ENCODE data around the gene NGEF. TPM values are rescaled to one million over a fixed set of nuclear protein-coding genes. Genes with fewer than 3 reads are reported as not detected.
A peak's percentile ranks its signal among the peaks of the same experiment; 100 is the strongest.

Gene NGEF
- total RNA-seq, 1 experiment from 2014 or later: 3.9 TPM

DNA sequence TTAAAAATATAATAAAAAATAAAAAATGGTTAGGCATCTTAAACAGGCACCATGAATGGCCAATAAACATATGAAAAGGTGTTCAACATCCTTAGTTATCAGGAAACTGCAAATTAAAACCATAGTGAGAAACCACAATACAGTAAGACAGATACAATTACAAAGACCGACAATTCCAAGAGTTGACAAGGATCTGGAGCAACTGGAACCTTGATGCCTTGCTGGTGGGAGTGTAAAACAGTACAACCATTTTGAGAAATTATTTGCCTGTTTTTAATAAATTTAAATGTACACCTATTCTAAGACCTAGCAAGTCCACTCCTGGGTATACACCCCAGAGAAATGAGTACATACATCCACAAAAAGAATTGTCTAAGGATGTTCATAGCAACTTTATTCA, 49.1 kb downstream of the NGEF start:
- DNase-seq: no peak
- Histone ChIP-seq H3K4me3 (ENCODE audit: insufficient read depth, low read depth, low read length) (no peak overlapping the region), H3K27me3 (ENCODE audit: control insufficient read depth, insufficient read depth, low read length) (no peaks in the 10 kb centered on the region), H3K36me3 (replicated peaks; ENCODE audit: control insufficient read depth, insufficient read depth, low read length) (no peaks in the 10 kb centered on the region)

GRCh38 chr2:232960862-232961261, 52.2 kb downstream of the NGEF start:
- Histone ChIP-seq H3K4me3 (ENCODE audit: insufficient read depth, low read depth, low read length) (no peak overlapping the region), H3K27me3 (ENCODE audit: control insufficient read depth, insufficient read depth, low read length) (no peaks in the 10 kb centered on the region), H3K36me3 (replicated peaks; ENCODE audit: control insufficient read depth, insufficient read depth, low read length) (no peaks in the 10 kb centered on the region)
- DNase-seq: no peak

DNA sequence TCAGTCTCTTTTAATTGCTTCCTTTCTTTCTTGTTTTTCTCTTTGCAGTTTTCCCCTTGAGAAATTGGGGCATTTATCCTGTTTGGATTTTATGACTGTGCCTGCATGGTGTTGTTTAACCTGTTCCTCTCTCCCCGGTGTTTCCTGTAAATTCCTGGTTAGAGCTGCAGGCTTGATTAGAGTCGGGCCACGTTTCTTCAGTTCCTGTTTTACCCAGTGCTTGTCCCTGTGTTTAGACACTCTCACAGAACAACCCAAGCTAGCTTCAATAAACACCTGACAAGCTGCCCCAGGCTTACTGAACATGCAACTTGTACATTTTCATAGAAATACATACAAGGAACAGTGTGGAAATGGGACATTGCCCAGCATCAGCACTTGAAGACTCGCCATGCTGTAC, 53.9 kb downstream of the NGEF start:
- Histone ChIP-seq H3K27me3 (ENCODE audit: control insufficient read depth, insufficient read depth, low read length) (no peaks in the 10 kb centered on the region), H3K36me3 (replicated peaks; ENCODE audit: control insufficient read depth, insufficient read depth, low read length) (no peaks in the 10 kb centered on the region), H3K4me3 (ENCODE audit: insufficient read depth, low read depth, low read length) (no peak overlapping the region)
- DNase-seq: no peak

DNA sequence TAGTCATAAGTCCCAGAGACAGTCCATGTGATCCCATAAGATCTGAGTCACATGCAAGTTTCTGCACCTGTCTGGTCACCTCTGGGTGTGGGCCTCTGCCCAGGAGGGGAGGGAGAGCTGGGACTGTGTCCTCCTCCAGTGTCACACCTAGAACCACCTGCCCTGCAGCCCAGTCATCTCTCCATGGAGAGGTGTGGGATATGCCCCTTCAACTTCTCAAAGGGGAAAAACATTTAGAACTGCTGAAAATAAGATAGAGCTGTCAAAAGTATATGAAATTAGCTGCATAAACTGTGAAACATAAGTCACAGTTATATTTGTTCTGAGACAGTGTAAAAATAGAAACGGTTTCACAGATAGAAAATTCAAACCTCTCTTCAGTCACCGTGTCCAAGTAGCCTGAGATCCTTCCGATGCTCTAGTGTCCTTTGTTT, 55.4 kb downstream of the NGEF start:
- H3K4me3 ChIP-seq (ENCODE audit: insufficient read depth, low read depth, low read length): no peak overlapping the region

GRCh38 chr2:232955856-232956255, 57.2 kb downstream of the NGEF start:
- no peak overlapping the region for H3K4me3 ChIP-seq (ENCODE audit: insufficient read depth, low read depth, low read length)
- DNase-seq: no peak
- H3K36me3 ChIP-seq (replicated peaks; ENCODE audit: control insufficient read depth, insufficient read depth, low read length): no peaks in the 10 kb centered on the region
- H3K27me3 ChIP-seq (ENCODE audit: control insufficient read depth, insufficient read depth, low read length): no peaks in the 10 kb centered on the region

More for the DNA sequence above, 55.4 kb downstream of the NGEF start:
- no peak for DNase-seq
- no peaks in the 10 kb centered on the region for H3K27me3 ChIP-seq (ENCODE audit: control insufficient read depth, insufficient read depth, low read length)
- H3K36me3 ChIP-seq (replicated peaks; ENCODE audit: control insufficient read depth, insufficient read depth, low read length): no peaks in the 10 kb centered on the region

- no peaks in the 10 kb centered on the region for H3K27me3 ChIP-seq (ENCODE audit: control insufficient read depth, insufficient read depth, low read length)
- no peak overlapping the region for H3K4me3 ChIP-seq (ENCODE audit: insufficient read depth, low read depth, low read length)
- H3K36me3 ChIP-seq (replicated peaks; ENCODE audit: control insufficient read depth, insufficient read depth, low read length): no peaks in the 10 kb centered on the region
- DNase-seq: no peak
These were observed 58.4 kb downstream of the NGEF start for GRCh38 chr2:232954691-232955090.

- DNase-seq: no peak
- no peak overlapping the region for H3K4me3 ChIP-seq (ENCODE audit: insufficient read depth, low read depth, low read length)
- H3K36me3 ChIP-seq (replicated peaks; ENCODE audit: control insufficient read depth, insufficient read depth, low read length): no peaks in the 10 kb centered on the region
- no peaks in the 10 kb centered on the region for H3K27me3 ChIP-seq (ENCODE audit: control insufficient read depth, insufficient read depth, low read length)
These were observed 61.2 kb downstream of the NGEF start for GRCh38 chr2:232951891-232952290.

DNA sequence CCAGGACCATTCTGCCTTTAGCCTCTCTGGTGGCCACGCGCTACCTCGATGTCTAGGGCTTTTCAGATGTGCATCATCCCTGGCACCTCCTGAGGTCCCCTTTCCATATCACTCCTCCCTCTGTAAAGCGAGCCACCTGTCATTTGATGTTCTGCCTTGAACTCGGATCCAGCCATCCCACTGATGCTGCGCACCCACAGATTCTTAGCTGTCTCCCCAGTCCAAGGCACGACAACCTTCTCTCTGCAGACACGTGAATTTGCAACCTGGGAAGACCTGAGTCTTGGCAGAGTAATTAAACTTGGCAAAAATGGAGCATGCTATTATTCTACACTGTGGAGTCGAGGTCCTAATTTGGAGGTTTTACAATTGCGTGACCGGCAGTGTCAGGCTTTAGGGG, 61.9 kb downstream of the NGEF start:
- no peaks in the 10 kb centered on the region for H3K27me3 ChIP-seq (ENCODE audit: control insufficient read depth, insufficient read depth, low read length)
- no peaks in the 10 kb centered on the region for H3K36me3 ChIP-seq (replicated peaks; ENCODE audit: control insufficient read depth, insufficient read depth, low read length)
- no peak for DNase-seq

GRCh38 chr2:232950751-232951150, 62.3 kb downstream of the NGEF start:
- Histone ChIP-seq H3K4me3 (ENCODE audit: insufficient read depth, low read depth, low read length) (no peak overlapping the region), H3K36me3 (replicated peaks; ENCODE audit: control insufficient read depth, insufficient read depth, low read length) (no peaks in the 10 kb centered on the region), H3K27me3 (ENCODE audit: control insufficient read depth, insufficient read depth, low read length) (no peaks in the 10 kb centered on the region)
- DNase-seq: no peak

More for the DNA sequence above, 61.9 kb downstream of the NGEF start:
- no peak overlapping the region for H3K4me3 ChIP-seq (ENCODE audit: insufficient read depth, low read depth, low read length)

- peak; percentile 48 for DNase-seq
- no peaks in the 10 kb centered on the region for H3K27me3 ChIP-seq (ENCODE audit: control insufficient read depth, insufficient read depth, low read length)
These were observed 64.0 kb downstream of the NGEF start for GRCh38 chr2:232949016-232949415.

DNA sequence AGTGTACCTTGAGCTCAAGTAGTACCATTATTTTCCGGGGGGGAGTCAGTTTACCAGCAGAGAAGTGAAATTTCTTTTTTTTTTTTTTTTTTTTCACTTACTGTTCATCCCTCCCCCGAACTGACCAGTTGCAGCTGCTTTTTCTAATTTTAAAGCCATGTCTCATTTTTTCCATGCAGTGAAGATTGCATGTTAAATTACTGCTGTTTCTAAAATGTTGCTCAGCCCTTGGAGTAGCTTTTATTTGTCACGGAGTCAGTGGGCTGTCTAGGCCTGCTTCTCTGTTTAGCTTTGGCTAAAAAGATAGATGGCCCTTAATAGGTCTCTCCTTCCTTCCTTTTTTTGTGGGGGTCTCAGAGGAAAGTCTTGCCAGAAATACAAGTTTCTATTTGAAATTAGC, 70.2 kb downstream of the NGEF start:
- no peaks in the 10 kb centered on the region for H3K27me3 ChIP-seq (ENCODE audit: control insufficient read depth, insufficient read depth, low read length)
- no peak overlapping the region for H3K4me3 ChIP-seq (ENCODE audit: insufficient read depth, low read depth, low read length)
- DNase-seq: no peak
- H3K36me3 ChIP-seq (replicated peaks; ENCODE audit: control insufficient read depth, insufficient read depth, low read length): no peaks in the 10 kb centered on the region

More at GRCh38 chr2:232949016-232949415, 64.0 kb downstream of the NGEF start:
- Histone ChIP-seq H3K4me3 (ENCODE audit: insufficient read depth, low read depth, low read length) (no peak overlapping the region), H3K36me3 (replicated peaks; ENCODE audit: control insufficient read depth, insufficient read depth, low read length) (no peaks in the 10 kb centered on the region)

DNA sequence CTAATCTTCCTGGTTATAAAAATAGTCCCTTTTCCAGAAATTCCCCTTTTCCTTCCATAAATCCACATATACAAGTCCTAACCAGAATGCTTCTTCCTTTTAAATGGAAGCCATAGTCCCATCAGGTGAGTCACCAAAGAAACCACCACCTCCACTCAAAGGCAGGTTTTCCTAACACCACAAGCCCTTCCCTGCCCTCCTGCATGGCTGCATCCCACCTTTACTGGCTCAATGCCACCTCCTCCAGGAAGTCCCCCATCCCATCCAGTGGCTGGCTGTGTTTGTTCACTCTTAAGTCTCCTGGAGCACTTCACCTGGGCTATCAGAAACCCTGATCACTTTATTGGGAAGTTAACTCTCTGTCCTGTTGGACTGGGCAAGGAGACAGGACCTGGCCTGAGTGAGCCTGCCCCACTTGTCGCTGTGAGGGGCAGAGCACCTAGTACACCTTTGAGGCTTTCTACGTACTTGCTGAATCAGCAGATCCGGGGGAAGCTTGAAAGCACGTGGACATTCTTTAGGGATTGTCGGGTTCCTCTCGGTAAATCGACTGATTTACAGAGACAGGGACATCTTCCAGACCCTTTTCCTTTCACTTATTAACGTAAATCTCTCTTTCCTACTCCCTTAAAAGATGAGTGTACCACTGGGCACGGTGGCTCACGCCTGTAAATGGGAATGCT, 71.0 kb downstream of the NGEF start:
- H3K36me3 ChIP-seq (replicated peaks; ENCODE audit: control insufficient read depth, insufficient read depth, low read length): no peaks in the 10 kb centered on the region
- DNase-seq: no peak
- no peaks in the 10 kb centered on the region for H3K27me3 ChIP-seq (ENCODE audit: control insufficient read depth, insufficient read depth, low read length)
- no peak overlapping the region for H3K4me3 ChIP-seq (ENCODE audit: insufficient read depth, low read depth, low read length)

DNA sequence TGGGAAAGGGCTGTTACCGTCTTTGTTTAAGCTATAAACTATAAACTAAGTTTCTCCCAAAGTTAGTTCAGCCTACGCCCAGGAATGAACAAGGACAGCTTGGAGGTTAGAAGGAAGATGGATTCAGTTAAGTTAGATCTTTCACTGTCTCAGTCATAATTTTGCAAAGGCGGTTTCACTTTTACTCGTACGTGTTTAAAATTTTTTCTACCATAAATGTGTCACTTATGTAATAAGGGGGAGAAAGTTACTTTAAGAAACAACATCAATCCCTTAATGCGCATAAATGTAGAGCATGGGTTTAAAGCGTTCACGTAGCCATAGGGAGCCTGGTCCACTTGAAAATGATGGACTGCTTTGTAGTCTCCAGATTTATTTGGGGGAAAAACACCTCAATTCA, 71.7 kb downstream of the NGEF start:
- H3K4me3 ChIP-seq (ENCODE audit: insufficient read depth, low read depth, low read length): no peak overlapping the region
- no peak for DNase-seq
- no peaks in the 10 kb centered on the region for H3K36me3 ChIP-seq (replicated peaks; ENCODE audit: control insufficient read depth, insufficient read depth, low read length)
- no peaks in the 10 kb centered on the region for H3K27me3 ChIP-seq (ENCODE audit: control insufficient read depth, insufficient read depth, low read length)

- no peaks in the 10 kb centered on the region for H3K27me3 ChIP-seq (ENCODE audit: control insufficient read depth, insufficient read depth, low read length)
- H3K4me3 ChIP-seq (ENCODE audit: insufficient read depth, low read depth, low read length): no peak overlapping the region
- no peak for DNase-seq
These were observed 72.3 kb downstream of the NGEF start for GRCh38 chr2:232940724-232941123.

DNA sequence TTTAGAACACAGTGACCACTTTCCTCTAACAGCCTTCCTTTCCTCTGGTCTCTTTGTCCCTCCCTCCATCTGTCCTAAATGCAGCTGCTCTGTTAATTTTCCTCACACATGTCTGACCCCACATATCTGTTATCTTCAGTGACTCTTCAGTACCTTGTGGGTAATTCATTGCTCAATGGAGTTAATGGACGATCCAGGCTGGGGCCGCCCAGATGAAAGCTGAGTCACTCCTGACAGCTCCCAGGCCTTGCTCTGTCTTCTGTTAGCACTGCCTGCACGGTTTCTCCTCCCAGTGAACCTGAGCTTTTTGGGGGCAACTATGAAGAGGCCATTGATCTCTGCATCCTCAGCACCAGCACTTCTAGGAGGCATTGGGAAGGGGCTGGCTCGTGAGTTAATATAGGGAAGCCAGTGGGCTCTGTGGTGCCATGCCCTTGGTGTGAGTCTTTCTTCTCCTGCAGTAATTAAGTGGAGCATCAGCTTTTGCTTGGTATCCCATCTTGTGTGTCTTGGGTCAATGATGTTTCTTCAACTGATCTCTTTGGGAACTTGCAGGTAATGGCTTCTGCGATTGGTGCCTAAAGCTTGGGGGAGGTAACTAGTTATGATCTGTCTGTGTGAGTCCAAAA, 75.7 kb downstream of the NGEF start:
- H3K27me3 ChIP-seq (ENCODE audit: control insufficient read depth, insufficient read depth, low read length): no peaks in the 10 kb centered on the region
- no peak overlapping the region for H3K4me3 ChIP-seq (ENCODE audit: insufficient read depth, low read depth, low read length)
- H3K36me3 ChIP-seq (replicated peaks; ENCODE audit: control insufficient read depth, insufficient read depth, low read length): no peaks in the 10 kb centered on the region
- DNase-seq: no peak

More at GRCh38 chr2:232940724-232941123, 72.3 kb downstream of the NGEF start:
- no peaks in the 10 kb centered on the region for H3K36me3 ChIP-seq (replicated peaks; ENCODE audit: control insufficient read depth, insufficient read depth, low read length)
